Loucy (cell line): Measurements from ENCODE around the gene GOLGA5.

Source experiments
- H2AFZ ChIP-seq: fragments of 200-600 bp; sonication (generic); 2 replicates; pipeline ENCODE4 v1.6.0; 2016; ENCODE audit warnings: antibody characterized with exemption, mild to moderate bottlenecking, low read length, moderate library complexity
- H3F3A ChIP-seq: fragments of 200-600 bp; 2 replicates; pipeline ENCODE4 v1.6.0; 2016; ENCODE audit warnings: antibody characterized with exemption, low read depth, mild to moderate bottlenecking
- H3K27me3 ChIP-seq: fragments of 200-600 bp; sonication (generic); 2 replicates; pipeline ENCODE4 v1.6.1; 2014; ENCODE audit warnings: low read length, mild to moderate bottlenecking; ENCODE audit not compliant: insufficient read depth, poor library complexity, severe bottlenecking
- H3K36me3 ChIP-seq: fragments of 200-600 bp; sonication (generic); 2 replicates; pipeline ENCODE4 v1.6.1; 2016; ENCODE audit warnings: low read length; ENCODE audit not compliant: insufficient read depth
- H3K4me1 ChIP-seq: fragments of 200-600 bp; sonication (generic); 2 replicates; pipeline ENCODE4 v1.5.1; 2014; ENCODE audit warnings: low read length, mild to moderate bottlenecking; ENCODE audit not compliant: insufficient read depth, poor library complexity, severe bottlenecking
- H3K4me2 ChIP-seq: fragments of 200-600 bp; sonication (generic); 2 replicates; pipeline ENCODE4 v1.6.0; 2014; ENCODE audit warnings: antibody characterized with exemption, low read length, low read depth, mild to moderate bottlenecking; ENCODE audit not compliant: poor library complexity, severe bottlenecking
- H3K4me3 ChIP-seq: fragments of 200-600 bp; sonication (generic); 2 replicates; pipeline ENCODE4 v1.5.1; 2014; ENCODE audit warnings: low read length, mild to moderate bottlenecking, mixed read lengths; ENCODE audit not compliant: poor library complexity, severe bottlenecking
- H3K79me2 ChIP-seq: fragments of 200-600 bp; sonication (generic); 2 replicates; pipeline ENCODE4 v1.6.1; 2014; ENCODE audit warnings: low read length; ENCODE audit not compliant: insufficient read depth
- H3K9ac ChIP-seq: fragments of 200-600 bp; sonication (generic); 2 replicates; pipeline ENCODE4 v1.6.0; 2014; ENCODE audit warnings: mild to moderate bottlenecking, low read depth, low read length, moderate library complexity; ENCODE audit not compliant: poor library complexity, severe bottlenecking
- H3K9me2 ChIP-seq: fragments of 200-600 bp; sonication (generic); replicated peaks from 2 replicates; pipeline ENCODE4 v1.6.1; 2016; ENCODE audit warnings: low read depth, low read length, mixed read lengths
- H3K9me3 ChIP-seq: fragments of 200-600 bp; sonication (generic); 2 replicates; pipeline ENCODE4 v1.6.1; 2014; ENCODE audit warnings: mild to moderate bottlenecking, antibody characterized with exemption, low read length, low read depth; ENCODE audit not compliant: insufficient read depth
- H4K20me1 ChIP-seq: fragments of 200-600 bp; sonication (generic); 2 replicates; pipeline ENCODE4 v1.6.0; 2014; ENCODE audit warnings: antibody characterized with exemption, low read length, mild to moderate bottlenecking; ENCODE audit not compliant: insufficient read depth, poor library complexity, severe bottlenecking
- CTCF ChIP-seq: fragments of 200-600 bp; sonication (generic); conservative IDR thresholded peaks from 2 replicates; pipeline ENCODE4 v1.5.1; 2014; ENCODE audit warnings: mild to moderate bottlenecking, antibody characterized with exemption, low read length
- EZH2phosphoT487 ChIP-seq: fragments of 200-600 bp; IDR thresholded peaks from 2 replicates; pipeline ENCODE4 v1.6.1; 2018; ENCODE audit warnings: antibody characterized with exemption, mild to moderate bottlenecking, moderate library complexity, borderline replicate concordance

Gene GOLGA5

DNA sequence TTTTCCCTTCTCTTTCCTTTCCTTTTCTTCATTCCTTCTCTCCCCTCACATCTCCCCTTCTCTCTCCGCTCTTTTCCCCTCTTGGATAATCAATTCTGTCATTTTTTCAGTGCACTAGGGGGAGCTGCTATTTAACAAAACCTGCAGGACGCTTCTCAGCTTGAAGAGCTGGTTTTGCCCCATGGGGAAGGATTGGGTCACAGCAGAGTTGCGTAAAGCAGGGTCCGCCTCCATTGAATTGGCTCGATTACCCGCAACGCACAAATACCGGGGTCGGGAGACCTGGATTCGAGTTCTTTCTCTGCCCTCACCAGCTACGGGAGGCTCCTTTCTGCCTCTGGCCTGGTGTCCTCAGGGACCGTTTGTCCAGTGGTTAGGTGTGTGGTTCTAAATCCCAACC is 86.7 kb downstream of the GOLGA5 start:
- H3K79me2 ChIP-seq, result no peaks in the 10 kb centered on the region
- no peaks in the 10 kb centered on the region for H3K36me3 ChIP-seq
- no peaks in the 10 kb centered on the region for H3F3A ChIP-seq
- H2AFZ ChIP-seq, result no peak overlapping the region
- H3K4me1 ChIP-seq, result no peaks in the 10 kb centered on the region
- no peak overlapping the region for H3K9ac ChIP-seq
- no peaks in the 10 kb centered on the region for H3K9me3 ChIP-seq
- H3K4me2 ChIP-seq, result no peak overlapping the region
- H3K4me3 ChIP-seq, result no peak overlapping the region
- H3K27me3 ChIP-seq, result peaks cover 4% of the 10 kb centered on the region
- no peaks in the 10 kb centered on the region for H4K20me1 ChIP-seq
- H3K9me2 ChIP-seq, result no peaks in the 10 kb centered on the region
- TF ChIP-seq CTCF, result peak; percentile 34
- TF ChIP-seq EZH2phosphoT487, result no peak

DNA sequence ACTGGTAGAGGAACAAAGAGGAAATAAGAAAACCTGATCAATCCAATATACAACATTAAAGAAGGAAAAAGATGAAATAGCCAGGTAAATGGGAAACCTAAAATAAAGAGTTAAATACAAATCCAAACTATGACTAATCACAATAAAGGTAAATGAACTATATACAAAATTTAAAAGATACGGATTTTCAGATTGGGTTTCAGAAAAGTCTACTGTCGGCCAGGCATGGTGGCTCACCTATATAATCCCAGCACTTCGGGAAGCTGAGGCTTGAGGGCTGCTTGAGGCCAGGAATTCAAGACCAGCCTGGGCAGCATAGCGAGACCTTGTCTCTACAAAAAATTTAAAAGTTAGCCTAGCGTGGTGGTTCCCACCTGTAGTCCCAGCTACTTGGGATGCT is 89.0 kb downstream of the GOLGA5 start:
- TF ChIP-seq EZH2phosphoT487, result no peak
- TF ChIP-seq CTCF, result no peak
- H4K20me1 ChIP-seq, result no peaks in the 10 kb centered on the region
- no peak overlapping the region for H3K4me2 ChIP-seq
- no peak overlapping the region for H3K4me3 ChIP-seq
- H3K4me1 ChIP-seq, result no peaks in the 10 kb centered on the region
- H2AFZ ChIP-seq, result no peak overlapping the region
- H3K9ac ChIP-seq, result no peak overlapping the region
- no peaks in the 10 kb centered on the region for H3K9me2 ChIP-seq
- H3F3A ChIP-seq, result no peaks in the 10 kb centered on the region
- H3K27me3 ChIP-seq, result no peaks in the 10 kb centered on the region
- H3K9me3 ChIP-seq, result no peaks in the 10 kb centered on the region
- H3K36me3 ChIP-seq, result no peaks in the 10 kb centered on the region
- H3K79me2 ChIP-seq, result no peaks in the 10 kb centered on the region

- no peaks in the 10 kb centered on the region for H3K27me3 ChIP-seq
- TF ChIP-seq EZH2phosphoT487, result no peak
- no peak for TF ChIP-seq CTCF
These were observed 90.3 kb downstream of the GOLGA5 start for GRCh38 chr14:92884410-92884809.

More at GRCh38 chr14:92884410-92884809, 90.3 kb downstream of the GOLGA5 start:
- H3K9me3 ChIP-seq, result no peaks in the 10 kb centered on the region
- no peaks in the 10 kb centered on the region for H3K4me1 ChIP-seq
- H3K4me3 ChIP-seq, result no peak overlapping the region
- no peaks in the 10 kb centered on the region for H3K9me2 ChIP-seq
- H3K4me2 ChIP-seq, result no peak overlapping the region
- H3F3A ChIP-seq, result no peaks in the 10 kb centered on the region
- no peak overlapping the region for H3K9ac ChIP-seq
- no peaks in the 10 kb centered on the region for H4K20me1 ChIP-seq
- no peak overlapping the region for H2AFZ ChIP-seq
- no peaks in the 10 kb centered on the region for H3K79me2 ChIP-seq
- H3K36me3 ChIP-seq, result no peaks in the 10 kb centered on the region
